ENCODE measurements around the gene SPTLC2.

Gene SPTLC2

DNA sequence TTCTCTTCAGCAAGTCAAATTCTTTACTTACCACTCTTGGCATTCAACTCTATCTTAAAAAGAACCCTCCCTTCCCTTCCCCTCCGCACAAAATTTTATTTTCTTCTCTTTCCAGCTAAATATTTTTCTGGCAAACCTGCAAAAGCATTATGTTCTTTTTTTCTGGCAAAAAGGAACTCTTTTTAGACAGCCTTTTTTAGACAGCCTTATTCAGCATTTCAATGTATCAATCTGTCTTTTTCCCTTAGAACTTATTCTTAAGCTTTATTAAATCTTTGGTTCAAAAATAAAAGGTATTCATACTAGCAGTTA, 50.5 kb downstream of the SPTLC2 start:
- Histone ChIP-seq H4K91ac (ENCODE audit: low read depth, low read length, poor library complexity) (no peak overlapping the region), H2BK12ac (ENCODE audit: low read length) (no peak overlapping the region), H3K4me3 (ENCODE audit: low read length in 2 of 2) (no peak overlapping the region), H3K79me1 (ENCODE audit: low read depth, low read length) (no peaks in the 10 kb centered on the region), H2AK5ac (ENCODE audit: low read depth, low read length) (no peak overlapping the region), H3K4ac (ENCODE audit: low read length) (no peak overlapping the region), H3K27me3 (ENCODE audit: control insufficient read depth in 3 of 3, insufficient read depth in 3 of 3, low read depth in 1 of 3, low read length in 3 of 3) (no peaks in the 10 kb centered on the region), H3K27ac (replicated peaks; ENCODE audit: low read length) (no peak overlapping the region), H3K9ac (ENCODE audit: low read depth, low read length, poor library complexity) (no peak overlapping the region), H3K4me1 (ENCODE audit: control insufficient read depth in 2 of 2, insufficient read depth in 1 of 2, low read depth in 1 of 2, low read length in 2 of 2) (no peaks in the 10 kb centered on the region), H3K36me3 (replicated peaks in 1 of 2; ENCODE audit: control insufficient read depth in 2 of 2, insufficient read depth in 2 of 2, low read length in 2 of 2) (peaks cover 0 to 40% of the 10 kb centered on the region in 2 donors), H4K8ac (ENCODE audit: low read depth, low read length) (no peak overlapping the region), H3K18ac (ENCODE audit: low read length) (no peak overlapping the region), H2AFZ (ENCODE audit: low read length) (no peak overlapping the region), H2BK5ac (ENCODE audit: low read length) (no peak overlapping the region), H3K9me3 (replicated peaks in 1 of 2; ENCODE audit: control insufficient read depth in 2 of 2, insufficient read depth in 1 of 2, low read depth in 1 of 2, low read length in 2 of 2) (no peaks in the 10 kb centered on the region), H3K23ac (ENCODE audit: low read depth, low read length, poor library complexity) (no peak overlapping the region), H2BK15ac (ENCODE audit: low read length) (no peak overlapping the region), H3K14ac (ENCODE audit: low read length) (no peak overlapping the region), H3K4me2 (ENCODE audit: insufficient read depth, low read length, poor library complexity, severe bottlenecking) (no peak overlapping the region), H2BK120ac (ENCODE audit: low read depth, low read length) (no peak overlapping the region)
- 100% methylated on average over 1 of the region's 1 CpG; no CpG with 5 or more reads in 1 of the 2 donors for WGBS, 2 donors (ENCODE audit: extremely low coverage in 2 of 2, insufficient read length in 2 of 2, insufficient replicate concordance in 1 of 2)
- no peak for DNase-seq (ENCODE audit: low spot score)

GRCh38 chr14:77565289-77565993, 51.0 kb downstream of the SPTLC2 start:
- Histone ChIP-seq H4K91ac (ENCODE audit: low read depth, low read length, poor library complexity) (no peak overlapping the region), H2BK12ac (ENCODE audit: low read length) (no peak overlapping the region), H3K14ac (ENCODE audit: low read length) (no peak overlapping the region), H4K8ac (ENCODE audit: low read depth, low read length) (no peak overlapping the region), H2BK15ac (ENCODE audit: low read length) (no peak overlapping the region), H3K79me1 (ENCODE audit: low read depth, low read length) (no peaks in the 10 kb centered on the region), H2BK5ac (ENCODE audit: low read length) (no peak overlapping the region), H3K4ac (ENCODE audit: low read length) (no peak overlapping the region), H3K18ac (ENCODE audit: low read length) (no peak overlapping the region), H3K27me3 (ENCODE audit: control insufficient read depth in 3 of 3, insufficient read depth in 3 of 3, low read depth in 1 of 3, low read length in 3 of 3) (no peaks in the 10 kb centered on the region), H3K27ac (replicated peaks; ENCODE audit: low read length) (no peak overlapping the region), H3K9ac (ENCODE audit: low read depth, low read length, poor library complexity) (no peak overlapping the region), H3K9me3 (replicated peaks in 1 of 2; ENCODE audit: control insufficient read depth in 2 of 2, insufficient read depth in 1 of 2, low read depth in 1 of 2, low read length in 2 of 2) (no peaks in the 10 kb centered on the region), H3K4me2 (ENCODE audit: insufficient read depth, low read length, poor library complexity, severe bottlenecking) (no peak overlapping the region), H2AK5ac (ENCODE audit: low read depth, low read length) (no peak overlapping the region), H3K23ac (ENCODE audit: low read depth, low read length, poor library complexity) (no peak overlapping the region), H3K36me3 (replicated peaks in 1 of 2; ENCODE audit: control insufficient read depth in 2 of 2, insufficient read depth in 2 of 2, low read length in 2 of 2) (peaks cover 0 to 44% of the 10 kb centered on the region in 2 donors), H2BK120ac (ENCODE audit: low read depth, low read length) (no peak overlapping the region), H2AFZ (ENCODE audit: low read length) (no peak overlapping the region), H3K4me1 (ENCODE audit: control insufficient read depth in 2 of 2, insufficient read depth in 1 of 2, low read depth in 1 of 2, low read length in 2 of 2) (no peaks in the 10 kb centered on the region), H3K4me3 (ENCODE audit: low read length in 2 of 2) (no peak overlapping the region)
- no peak for DNase-seq (ENCODE audit: low spot score)
- WGBS, 2 donors (ENCODE audit: extremely low coverage in 2 of 2, insufficient read length in 2 of 2, insufficient replicate concordance in 1 of 2): no CpG with 5 or more reads among the region's 8 CpGs

DNA sequence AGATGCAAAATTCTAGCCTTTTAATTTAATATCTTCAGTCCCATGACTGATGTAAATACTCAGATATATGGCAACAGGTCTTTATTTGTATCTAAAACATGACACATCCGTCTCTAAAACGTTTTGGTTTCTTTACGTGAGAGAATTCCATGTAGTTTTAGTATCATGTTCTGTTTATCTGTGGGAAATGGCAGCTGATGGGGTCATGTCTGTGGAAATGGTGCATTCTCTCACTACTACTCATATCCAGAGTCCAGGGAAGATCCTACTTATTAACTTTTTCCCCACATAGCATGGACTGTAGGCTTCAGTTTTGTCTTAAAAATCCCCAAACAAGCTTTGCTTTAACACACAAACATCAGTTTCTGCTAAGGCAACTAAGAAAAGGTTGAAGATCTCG, 53.8 kb downstream of the SPTLC2 start:
- no peak for DNase-seq (ENCODE audit: low spot score)
- H2BK120ac ChIP-seq (ENCODE audit: low read depth, low read length): no peak overlapping the region
- no peaks in the 10 kb centered on the region for H3K79me1 ChIP-seq (ENCODE audit: low read depth, low read length)
- H3K27me3 ChIP-seq (ENCODE audit: control insufficient read depth in 3 of 3, insufficient read depth in 3 of 3, low read depth in 1 of 3, low read length in 3 of 3): no peaks in the 10 kb centered on the region
- H2BK5ac ChIP-seq (ENCODE audit: low read length): no peak overlapping the region
- no peak overlapping the region for H3K4ac ChIP-seq (ENCODE audit: low read length)
- peaks cover 0 to 34% of the 10 kb centered on the region in 2 donors for H3K36me3 ChIP-seq (replicated peaks in 1 of 2; ENCODE audit: control insufficient read depth in 2 of 2, insufficient read depth in 2 of 2, low read length in 2 of 2)
- no peak overlapping the region for H2AK5ac ChIP-seq (ENCODE audit: low read depth, low read length)
- H4K91ac ChIP-seq (ENCODE audit: low read depth, low read length, poor library complexity): no peak overlapping the region
- no peak overlapping the region for H2AFZ ChIP-seq (ENCODE audit: low read length)
- H3K4me3 ChIP-seq (ENCODE audit: low read length in 2 of 2): no peak overlapping the region
- H3K9ac ChIP-seq (ENCODE audit: low read depth, low read length, poor library complexity): no peak overlapping the region
- no peak overlapping the region for H3K23ac ChIP-seq (ENCODE audit: low read depth, low read length, poor library complexity)
- no peak overlapping the region for H3K27ac ChIP-seq (replicated peaks; ENCODE audit: low read length)
- no peak overlapping the region for H3K14ac ChIP-seq (ENCODE audit: low read length)
- no CpG with 5 or more reads among the region's 4 CpGs for WGBS, 2 donors (ENCODE audit: extremely low coverage in 2 of 2, insufficient read length in 2 of 2, insufficient replicate concordance in 1 of 2)
- H3K9me3 ChIP-seq (replicated peaks in 1 of 2; ENCODE audit: control insufficient read depth in 2 of 2, insufficient read depth in 1 of 2, low read depth in 1 of 2, low read length in 2 of 2): no peaks in the 10 kb centered on the region
- H2BK12ac ChIP-seq (ENCODE audit: low read length): no peak overlapping the region
- no peak overlapping the region for H3K18ac ChIP-seq (ENCODE audit: low read length)
- no peak overlapping the region for H2BK15ac ChIP-seq (ENCODE audit: low read length)
- H3K4me2 ChIP-seq (ENCODE audit: insufficient read depth, low read length, poor library complexity, severe bottlenecking): no peak overlapping the region
- H4K8ac ChIP-seq (ENCODE audit: low read depth, low read length): no peak overlapping the region
- no peaks in the 10 kb centered on the region for H3K4me1 ChIP-seq (ENCODE audit: control insufficient read depth in 2 of 2, insufficient read depth in 1 of 2, low read depth in 1 of 2, low read length in 2 of 2)

DNA sequence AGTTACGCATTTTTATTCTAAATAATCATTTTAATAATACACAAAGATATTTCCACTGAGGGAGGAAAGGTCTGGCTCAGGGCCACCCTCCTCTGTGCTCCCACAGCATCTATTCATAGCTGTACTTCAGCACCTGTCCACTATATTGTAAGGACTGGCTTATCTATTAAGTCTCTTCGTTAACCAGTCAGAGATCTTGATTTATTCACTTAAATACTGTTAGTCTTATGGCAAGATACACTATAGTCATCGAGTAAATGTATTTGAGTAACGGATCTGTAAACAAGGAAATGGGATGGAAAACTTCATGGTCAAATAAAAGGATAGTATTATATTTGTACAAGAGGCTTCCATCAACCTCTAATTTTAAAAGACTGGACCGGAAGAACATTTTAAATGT, 54.6 kb downstream of the SPTLC2 start:
- H3K4me2 ChIP-seq (ENCODE audit: insufficient read depth, low read length, poor library complexity, severe bottlenecking): no peak overlapping the region
- H2AFZ ChIP-seq (ENCODE audit: low read length): no peak overlapping the region
- H3K36me3 ChIP-seq (replicated peaks in 1 of 2; ENCODE audit: control insufficient read depth in 2 of 2, insufficient read depth in 2 of 2, low read length in 2 of 2): peaks cover 0 to 42% of the 10 kb centered on the region in 2 donors
- no peak overlapping the region for H2AK5ac ChIP-seq (ENCODE audit: low read depth, low read length)
- H3K23ac ChIP-seq (ENCODE audit: low read depth, low read length, poor library complexity): no peak overlapping the region
- no peak overlapping the region for H2BK5ac ChIP-seq (ENCODE audit: low read length)
- no peak overlapping the region for H3K14ac ChIP-seq (ENCODE audit: low read length)
- H4K8ac ChIP-seq (ENCODE audit: low read depth, low read length): no peak overlapping the region
- WGBS, 2 donors (ENCODE audit: extremely low coverage in 2 of 2, insufficient read length in 2 of 2, insufficient replicate concordance in 1 of 2): no CpG with 5 or more reads among the region's 5 CpGs
- H3K9ac ChIP-seq (ENCODE audit: low read depth, low read length, poor library complexity): no peak overlapping the region
- H3K79me1 ChIP-seq (ENCODE audit: low read depth, low read length): no peaks in the 10 kb centered on the region
- no peak overlapping the region for H2BK120ac ChIP-seq (ENCODE audit: low read depth, low read length)
- no peak overlapping the region for H3K4me3 ChIP-seq (ENCODE audit: low read length in 2 of 2)
- H3K4ac ChIP-seq (ENCODE audit: low read length): no peak overlapping the region
- no peaks in the 10 kb centered on the region for H3K4me1 ChIP-seq (ENCODE audit: control insufficient read depth in 2 of 2, insufficient read depth in 1 of 2, low read depth in 1 of 2, low read length in 2 of 2)
- H2BK15ac ChIP-seq (ENCODE audit: low read length): no peak overlapping the region
- no peak overlapping the region for H3K18ac ChIP-seq (ENCODE audit: low read length)
- H4K91ac ChIP-seq (ENCODE audit: low read depth, low read length, poor library complexity): no peak overlapping the region
- no peaks in the 10 kb centered on the region for H3K27me3 ChIP-seq (ENCODE audit: control insufficient read depth in 3 of 3, insufficient read depth in 3 of 3, low read depth in 1 of 3, low read length in 3 of 3)
- H2BK12ac ChIP-seq (ENCODE audit: low read length): no peak overlapping the region
- H3K9me3 ChIP-seq (replicated peaks in 1 of 2; ENCODE audit: control insufficient read depth in 2 of 2, insufficient read depth in 1 of 2, low read depth in 1 of 2, low read length in 2 of 2): no peaks in the 10 kb centered on the region
- no peak overlapping the region for H3K27ac ChIP-seq (replicated peaks; ENCODE audit: low read length)
- DNase-seq (ENCODE audit: low spot score): no peak

All from neuronal stem cell (in vitro differentiated cells).